Measurements from ENCODE around the gene ZNF8.

Gene ZNF8

DNA sequence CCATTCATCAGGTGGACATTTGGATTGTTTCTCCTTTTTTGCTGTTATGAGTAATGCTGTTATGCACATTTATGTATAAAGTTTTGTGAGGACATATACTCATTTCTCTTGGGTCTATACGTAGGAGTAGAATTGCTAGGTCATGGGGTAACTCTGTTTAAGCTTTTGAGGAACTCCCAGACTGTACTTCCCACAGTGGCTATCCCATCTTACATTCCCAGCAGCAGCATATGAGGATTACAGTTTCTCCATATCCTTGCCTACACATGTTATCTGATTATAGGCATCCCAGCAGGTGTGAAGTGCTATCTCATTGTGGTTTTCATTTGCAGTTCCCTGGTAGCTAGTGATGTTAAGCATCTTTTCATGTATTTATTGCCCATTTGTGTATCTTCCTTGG lies 53.9 kb downstream of the ZNF8 start:
- no peak for DNase-seq (ENCODE audit: low read depth)
- H3K4me3 ChIP-seq (ENCODE audit: low read depth, low read length), result no peak overlapping the region
- TF ChIP-seq, protein P1, sequence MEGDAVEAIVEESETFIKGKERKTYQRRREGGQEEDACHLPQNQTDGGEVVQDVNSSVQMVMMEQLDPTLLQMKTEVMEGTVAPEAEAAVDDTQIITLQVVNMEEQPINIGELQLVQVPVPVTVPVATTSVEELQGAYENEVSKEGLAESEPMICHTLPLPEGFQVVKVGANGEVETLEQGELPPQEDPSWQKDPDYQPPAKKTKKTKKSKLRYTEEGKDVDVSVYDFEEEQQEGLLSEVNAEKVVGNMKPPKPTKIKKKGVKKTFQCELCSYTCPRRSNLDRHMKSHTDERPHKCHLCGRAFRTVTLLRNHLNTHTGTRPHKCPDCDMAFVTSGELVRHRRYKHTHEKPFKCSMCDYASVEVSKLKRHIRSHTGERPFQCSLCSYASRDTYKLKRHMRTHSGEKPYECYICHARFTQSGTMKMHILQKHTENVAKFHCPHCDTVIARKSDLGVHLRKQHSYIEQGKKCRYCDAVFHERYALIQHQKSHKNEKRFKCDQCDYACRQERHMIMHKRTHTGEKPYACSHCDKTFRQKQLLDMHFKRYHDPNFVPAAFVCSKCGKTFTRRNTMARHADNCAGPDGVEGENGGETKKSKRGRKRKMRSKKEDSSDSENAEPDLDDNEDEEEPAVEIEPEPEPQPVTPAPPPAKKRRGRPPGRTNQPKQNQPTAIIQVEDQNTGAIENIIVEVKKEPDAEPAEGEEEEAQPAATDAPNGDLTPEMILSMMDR (IDR thresholded peaks at IDR 0.05; ENCODE audit: control insufficient read depth, extremely low read depth, insufficient read depth), result no peak

DNA sequence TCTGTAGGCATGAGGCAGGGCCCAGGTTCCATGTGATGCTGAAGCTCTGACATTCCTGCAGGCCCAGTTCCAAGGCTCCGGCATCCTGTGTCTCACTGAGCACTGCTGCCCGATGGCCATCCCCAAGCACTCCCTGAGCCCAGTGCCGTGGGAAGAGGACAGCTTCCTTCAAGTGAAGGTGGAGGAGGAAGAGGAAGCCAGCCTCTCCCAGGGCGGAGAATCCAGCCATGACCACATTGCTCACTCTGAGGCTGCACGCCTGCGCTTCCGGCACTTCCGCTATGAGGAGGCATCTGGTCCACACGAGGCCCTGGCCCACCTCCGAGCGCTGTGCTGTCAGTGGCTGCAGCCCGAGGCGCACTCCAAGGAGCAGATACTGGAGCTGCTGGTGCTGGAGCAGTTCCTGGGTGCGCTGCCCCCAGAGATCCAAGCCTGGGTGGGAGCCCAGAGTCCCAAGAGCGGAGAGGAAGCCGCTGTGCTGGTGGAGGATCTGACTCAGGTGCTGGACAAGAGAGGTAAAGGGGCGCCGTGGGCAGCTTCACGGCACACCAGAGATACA lies 56.0 kb downstream of the ZNF8 start:
- no peak for DNase-seq (ENCODE audit: low read depth)
- TF ChIP-seq, protein P1 (IDR thresholded peaks at IDR 0.05; ENCODE audit: control insufficient read depth, extremely low read depth, insufficient read depth), result no peak
- H3K4me3 ChIP-seq (ENCODE audit: low read depth, low read length), result no peak overlapping the region

DNA sequence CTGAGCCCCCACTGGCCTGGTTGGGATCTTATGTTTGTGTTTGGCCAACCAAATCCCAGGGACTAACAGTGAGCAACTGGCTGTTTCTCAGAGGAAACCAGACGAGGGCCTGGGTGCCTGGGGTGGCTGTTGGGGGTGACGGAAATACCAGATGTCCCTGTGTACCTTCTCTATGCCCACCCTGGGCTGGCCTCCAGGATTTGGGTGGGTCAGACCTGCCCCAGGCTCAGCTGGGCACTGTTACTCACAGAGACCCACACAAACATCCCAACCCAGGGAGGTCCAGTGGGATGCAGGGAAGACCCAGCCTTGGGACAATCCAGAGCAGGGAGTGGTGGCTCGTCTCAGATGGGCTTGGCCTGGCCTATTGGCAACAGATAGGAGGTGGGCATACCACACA lies 56.9 kb downstream of the ZNF8 start:
- TF ChIP-seq, protein P1 (IDR thresholded peaks at IDR 0.05; ENCODE audit: control insufficient read depth, extremely low read depth, insufficient read depth), result no peak
- DNase-seq (ENCODE audit: low read depth), result no peak

DNA sequence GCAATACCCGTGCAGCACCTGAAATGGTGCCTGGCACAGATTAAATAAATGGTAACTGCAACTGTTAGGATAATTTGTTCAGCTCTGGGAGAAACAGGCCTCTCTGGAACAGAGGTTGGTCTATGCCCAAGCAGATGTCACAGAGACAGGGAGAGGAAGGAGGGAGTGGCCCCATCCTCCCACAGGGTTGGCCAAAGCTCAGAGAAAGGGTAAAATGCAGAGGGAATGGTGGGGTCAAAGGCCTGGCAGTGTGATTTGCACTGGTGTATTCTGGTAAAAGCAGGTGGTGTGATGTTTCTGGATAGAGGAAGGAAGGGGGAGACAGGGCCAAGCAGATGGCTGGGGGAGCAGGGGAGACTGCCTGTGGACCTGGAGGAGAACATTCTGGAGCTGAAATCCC lies 57.5 kb downstream of the ZNF8 start:
- DNase-seq (ENCODE audit: low read depth), result no peak
- H3K4me3 ChIP-seq (ENCODE audit: low read depth, low read length), result no peak overlapping the region
- TF ChIP-seq, protein P1 (IDR thresholded peaks at IDR 0.05; ENCODE audit: control insufficient read depth, extremely low read depth, insufficient read depth), result no peak

More for the DNA sequence above, 56.9 kb downstream of the ZNF8 start:
- H3K4me3 ChIP-seq (ENCODE audit: low read depth, low read length), result no peak overlapping the region

DNA sequence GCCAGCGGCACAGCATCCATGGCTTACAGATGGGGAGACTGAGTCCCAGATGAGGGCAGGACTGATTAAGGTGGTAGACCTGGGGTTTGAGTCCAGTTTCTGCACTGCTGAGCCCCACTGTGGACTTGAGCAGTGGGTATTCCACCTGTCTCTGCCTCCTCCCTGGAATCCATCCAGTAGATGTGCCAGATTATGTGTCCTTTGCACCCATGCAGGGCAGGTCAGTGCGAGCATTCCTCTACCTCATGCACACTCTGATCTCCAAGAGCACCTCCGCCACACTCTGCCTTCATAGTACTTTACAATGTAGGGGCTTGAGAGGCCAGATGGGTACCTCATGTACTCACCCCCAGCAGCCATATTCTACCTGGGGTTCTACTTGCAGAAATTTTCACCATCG lies 58.1 kb downstream of the ZNF8 start:
- TF ChIP-seq, protein P1 (IDR thresholded peaks at IDR 0.05; ENCODE audit: control insufficient read depth, extremely low read depth, insufficient read depth), result no peak
- no peak overlapping the region for H3K4me3 ChIP-seq (ENCODE audit: low read depth, low read length)
- DNase-seq (ENCODE audit: low read depth), result no peak

DNA sequence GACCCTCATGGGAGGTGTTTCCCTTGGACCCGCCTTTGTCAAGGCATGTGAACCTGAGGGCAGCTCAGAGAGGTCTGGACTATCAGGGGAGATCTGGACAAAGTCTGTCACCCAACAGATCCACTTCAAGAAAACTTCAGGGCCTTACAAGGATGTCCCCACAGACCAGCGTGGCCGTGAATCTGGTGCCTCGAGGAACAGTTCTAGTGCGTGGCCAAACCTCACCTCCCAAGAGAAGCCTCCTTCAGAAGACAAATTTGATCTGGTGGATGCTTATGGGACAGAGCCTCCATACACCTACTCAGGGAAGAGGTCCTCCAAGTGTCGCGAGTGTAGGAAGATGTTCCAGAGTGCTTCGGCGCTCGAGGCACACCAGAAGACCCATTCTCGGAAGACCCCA lies 59.6 kb downstream of the ZNF8 start:
- TF ChIP-seq, protein P1 (IDR thresholded peaks at IDR 0.05; ENCODE audit: control insufficient read depth, extremely low read depth, insufficient read depth), result no peak

More for the DNA sequence above, 59.6 kb downstream of the ZNF8 start:
- DNase-seq (ENCODE audit: low read depth), result no peak
- no peak overlapping the region for H3K4me3 ChIP-seq (ENCODE audit: low read depth, low read length)
